ENCODE measurements around the gene PZP.
"Not testable (repeated sequence)": the region's sequence is repeated elsewhere in the genome, so short reads cannot be mapped to it uniquely, and the experiment has no call there.

Gene PZP

DNA sequence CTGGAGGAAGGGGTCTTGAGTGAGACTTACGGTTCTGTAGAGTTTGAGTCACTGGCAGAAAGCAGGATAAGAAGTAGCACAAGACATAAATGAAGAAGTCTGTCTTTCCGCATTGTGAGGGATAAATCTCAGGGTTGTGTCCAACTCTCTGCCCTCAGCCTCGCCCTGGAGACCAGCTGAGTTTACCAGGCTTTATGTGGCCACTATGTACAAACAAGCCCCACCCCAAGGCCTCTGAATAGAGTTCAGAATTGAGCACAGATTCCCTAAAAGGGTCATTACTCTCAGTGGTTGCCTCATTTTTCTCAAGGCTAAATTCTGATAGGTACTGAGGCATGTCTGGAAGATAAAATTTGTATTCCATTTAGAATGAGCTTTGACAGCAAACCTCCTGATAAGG lies at the start of gene PZP:
Gene PZP (minus strand): TSS at position 167 of the 400 bp plus-strand sequence. CDS start 54 bp downstream, at position 113.
- no peak for DNase-seq

DNA sequence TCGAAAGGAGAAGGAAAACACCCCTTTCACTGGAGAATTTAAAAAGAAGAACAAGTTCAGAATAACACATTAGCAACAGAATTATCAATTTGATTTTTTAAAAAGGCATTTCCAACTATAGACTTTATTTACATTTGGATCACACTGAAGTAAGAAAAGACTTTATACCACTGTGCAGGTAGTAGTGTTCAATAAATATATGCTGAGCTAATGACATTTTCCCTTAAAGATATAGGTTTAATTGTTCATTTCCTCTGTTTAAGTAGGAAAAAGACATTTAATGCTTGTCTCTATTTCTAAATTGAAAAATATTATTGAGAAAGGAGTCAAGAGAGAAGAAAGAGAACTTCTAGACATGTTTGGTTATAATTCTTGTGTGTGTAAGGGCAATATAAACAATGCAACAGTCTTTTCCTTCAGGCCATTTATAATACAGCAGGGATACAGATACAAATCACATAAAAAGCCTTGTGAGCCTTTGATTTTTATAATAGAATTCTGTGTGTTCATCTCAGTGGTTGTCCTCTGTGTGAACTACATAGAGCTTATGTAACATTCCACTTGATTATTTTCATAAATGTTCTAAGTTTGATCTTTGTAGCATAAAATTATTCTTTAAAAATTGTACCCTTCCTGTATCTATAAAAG lies 48.7 kb upstream of the PZP start:
- no peak for DNase-seq

DNA sequence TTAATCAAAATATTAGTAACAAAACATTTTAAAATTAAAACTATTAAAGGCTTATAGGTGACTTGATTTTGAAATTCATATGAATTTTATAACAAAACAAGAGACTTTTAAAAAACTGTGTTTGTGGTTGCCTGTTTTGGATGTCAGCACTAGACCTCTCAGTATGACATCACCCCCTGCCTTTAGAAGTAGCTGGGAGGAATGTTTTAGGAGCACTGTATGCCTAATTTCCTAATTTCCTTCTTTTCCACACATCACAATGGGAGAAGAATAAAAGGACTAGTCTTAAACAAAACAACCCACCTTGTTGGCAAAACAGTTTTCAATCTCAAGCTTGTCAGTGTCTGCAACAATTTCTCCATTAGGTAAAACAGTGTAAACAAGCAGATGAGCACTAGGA lies 48.1 kb upstream of the PZP start:
- no peak for DNase-seq

DNA sequence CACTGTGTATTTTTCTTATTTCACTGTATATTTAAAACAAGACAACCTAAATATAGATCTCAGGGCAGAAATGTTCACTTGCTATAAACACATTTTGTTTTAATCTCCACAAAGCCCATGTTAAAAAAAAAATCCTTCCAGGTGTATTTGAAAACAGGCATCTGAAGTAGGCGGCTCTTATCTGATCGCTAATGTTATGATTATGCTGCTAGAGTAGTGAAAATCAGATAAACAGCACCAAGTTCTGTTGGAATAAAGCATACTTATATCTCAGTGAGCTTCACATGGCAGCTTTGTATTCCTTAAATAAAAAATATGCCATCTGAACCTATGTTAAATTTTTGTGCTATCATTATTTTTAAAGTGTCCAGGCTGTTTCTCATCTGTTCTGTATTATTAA lies 47.6 kb upstream of the PZP start:
- DNase-seq: no peak

DNA sequence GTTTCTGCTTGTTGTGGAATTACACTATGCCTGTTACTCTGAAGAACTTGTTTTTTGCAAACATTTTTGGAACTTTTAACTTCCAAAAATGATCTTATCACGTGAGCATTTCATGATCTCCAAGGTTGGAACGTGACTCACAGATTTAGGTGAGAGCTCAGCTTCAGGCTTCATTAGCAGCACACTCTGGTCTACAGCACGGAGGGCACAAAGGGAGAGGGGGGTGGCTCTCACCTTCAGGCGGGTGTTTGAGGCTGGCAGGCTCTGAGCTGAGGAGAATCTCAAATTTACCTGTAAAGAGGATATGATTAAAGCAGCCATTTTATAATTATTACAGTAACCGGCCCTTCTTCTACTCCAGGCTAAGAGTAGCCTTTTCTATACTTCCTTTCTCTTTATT lies 45.3 kb upstream of the PZP start:
- no peak for DNase-seq

DNA sequence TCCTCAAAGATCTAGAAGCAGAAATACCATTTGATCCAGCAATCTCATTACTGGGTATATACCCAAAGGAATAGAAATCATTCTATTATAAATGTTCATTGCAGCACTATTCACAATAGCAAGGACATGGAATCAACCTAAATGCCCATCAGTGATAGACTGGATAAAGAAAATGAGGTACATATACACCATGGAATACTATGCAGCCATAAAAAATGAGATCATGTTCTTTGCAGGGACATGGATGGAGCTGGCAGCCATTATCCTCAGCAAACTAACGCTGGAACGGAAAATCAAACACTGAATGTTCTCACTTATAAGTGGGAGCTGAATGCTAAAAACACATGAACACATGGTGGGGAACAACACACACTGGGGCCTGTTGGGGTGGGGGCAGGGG lies 44.6 kb upstream of the PZP start:
- DNase-seq: not testable (repeated sequence)

DNA sequence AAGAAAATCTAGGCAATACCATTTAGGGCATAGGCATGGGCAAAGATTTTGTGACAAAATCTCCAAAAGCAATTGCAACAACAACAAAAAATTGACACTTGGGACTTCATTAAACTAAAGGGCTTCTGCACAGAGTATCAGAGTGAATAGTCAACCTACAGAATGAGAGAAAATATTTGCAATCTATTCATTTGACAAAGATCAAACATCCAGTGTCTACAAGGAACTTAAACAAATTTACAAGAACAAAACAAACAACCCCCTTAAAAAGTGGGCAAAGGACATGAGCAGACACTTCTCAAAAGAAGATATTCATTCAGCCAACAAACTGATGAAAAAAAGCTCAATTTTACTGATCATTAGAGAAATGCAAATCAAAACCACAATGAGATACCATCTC lies 44.1 kb upstream of the PZP start:
- DNase-seq: no peak

DNA sequence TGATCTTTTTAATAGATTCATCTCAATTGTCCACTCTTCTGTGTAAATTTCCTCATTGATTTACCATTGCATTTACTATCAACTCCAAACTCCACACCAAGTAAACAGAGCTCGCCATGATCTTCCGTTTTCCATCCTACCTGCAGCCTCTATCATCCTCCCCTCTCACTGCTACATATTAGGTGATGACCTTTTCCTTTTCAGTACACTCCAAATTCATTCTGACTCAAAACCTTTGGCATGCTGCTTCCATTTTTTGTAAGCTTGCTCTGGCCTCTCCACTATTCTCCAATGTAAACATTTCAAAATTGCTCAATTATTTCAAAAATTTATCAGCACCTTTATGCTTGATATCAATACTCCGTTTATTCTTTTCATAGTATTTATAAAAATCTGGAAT lies 40.2 kb upstream of the PZP start:
- DNase-seq: no peak

DNA sequence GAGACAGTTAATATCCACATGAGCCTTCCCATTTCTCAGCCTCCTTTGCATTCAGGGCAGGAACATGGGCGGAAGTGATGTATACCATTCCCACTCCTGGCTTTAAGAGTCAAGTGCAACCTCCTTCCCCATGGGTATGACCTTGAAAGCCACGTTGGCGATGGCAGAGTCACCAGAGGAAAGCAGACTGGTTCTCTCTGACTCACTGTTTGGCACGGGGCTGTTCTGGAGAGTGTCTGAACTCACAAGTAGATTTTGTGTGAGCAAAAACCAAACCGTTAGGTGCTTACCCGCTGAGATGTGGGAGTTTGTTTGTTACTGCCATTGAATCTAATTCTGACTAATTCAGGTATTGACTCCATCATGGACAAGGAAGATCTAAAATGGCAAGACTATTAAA lies 36.7 kb upstream of the PZP start:
- no peak for DNase-seq

DNA sequence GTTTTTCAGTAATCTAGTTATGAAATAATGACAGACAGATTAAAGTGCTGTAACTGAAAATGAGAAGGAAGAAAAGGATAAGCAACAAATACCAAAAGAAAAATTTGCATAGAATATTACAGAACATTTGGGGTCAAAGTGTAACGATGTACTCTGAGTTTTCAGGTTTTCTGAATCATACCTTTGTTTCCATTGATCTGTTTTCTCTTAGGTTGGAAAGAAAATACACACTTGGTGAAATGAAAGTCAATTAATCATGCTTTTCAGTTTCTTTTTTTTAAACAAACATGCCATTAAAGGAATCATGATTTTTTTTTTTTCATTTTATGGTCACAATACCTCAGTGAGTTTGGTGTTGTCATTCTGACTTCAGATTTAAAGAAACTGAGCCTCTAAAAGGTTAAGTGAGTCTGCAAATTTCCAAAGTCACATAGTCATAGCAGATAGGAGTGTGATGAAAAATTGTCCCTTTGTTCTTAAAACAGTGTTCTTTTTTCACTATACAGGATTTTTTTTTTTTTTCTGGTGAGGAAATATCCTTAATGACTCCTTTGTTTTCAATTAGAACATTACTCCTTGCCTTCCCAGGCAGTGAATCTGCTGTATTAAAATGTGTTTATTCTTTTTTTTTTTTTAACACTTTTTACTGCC lies 35.9 kb upstream of the PZP start:
- DNase-seq: no peak

DNA sequence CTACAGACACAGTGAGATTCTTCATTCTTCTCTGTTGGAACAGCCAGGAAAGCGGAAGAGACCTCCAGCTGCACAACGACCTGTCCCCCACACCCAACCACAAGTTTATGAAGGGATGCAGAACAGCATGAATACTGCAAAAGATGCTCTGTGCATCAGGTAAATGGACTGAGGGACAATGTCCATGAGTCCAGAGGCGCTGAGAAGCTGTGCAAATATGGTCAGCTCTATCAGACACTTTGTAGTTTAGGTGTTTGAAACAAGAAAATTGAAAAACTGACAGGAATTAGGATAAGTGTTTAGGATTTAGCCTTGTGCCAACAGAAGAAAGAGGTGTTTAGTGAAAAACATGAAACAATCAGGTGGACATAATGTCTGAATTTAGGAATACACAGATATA lies 33.1 kb upstream of the PZP start:
- DNase-seq: no peak

DNA sequence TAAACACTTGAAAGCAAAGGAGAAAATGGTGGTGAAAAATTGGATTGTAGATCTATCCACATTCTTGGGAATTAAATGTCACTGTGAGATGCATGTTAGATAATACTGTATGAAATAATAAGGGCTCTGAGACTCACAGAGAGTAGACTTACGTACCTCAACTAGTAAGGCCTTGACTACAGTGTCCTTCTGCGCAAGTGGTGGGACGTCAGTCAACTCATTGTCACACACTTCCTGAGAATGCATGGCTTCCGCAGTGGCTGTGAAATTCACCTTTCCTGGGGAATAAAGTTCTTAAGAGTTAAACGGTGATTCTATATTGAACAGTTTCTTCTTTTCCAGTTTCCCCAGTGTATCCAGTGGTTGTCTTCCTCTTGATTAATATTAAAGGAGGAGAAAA lies 32.6 kb upstream of the PZP start:
- DNase-seq: no peak

DNA sequence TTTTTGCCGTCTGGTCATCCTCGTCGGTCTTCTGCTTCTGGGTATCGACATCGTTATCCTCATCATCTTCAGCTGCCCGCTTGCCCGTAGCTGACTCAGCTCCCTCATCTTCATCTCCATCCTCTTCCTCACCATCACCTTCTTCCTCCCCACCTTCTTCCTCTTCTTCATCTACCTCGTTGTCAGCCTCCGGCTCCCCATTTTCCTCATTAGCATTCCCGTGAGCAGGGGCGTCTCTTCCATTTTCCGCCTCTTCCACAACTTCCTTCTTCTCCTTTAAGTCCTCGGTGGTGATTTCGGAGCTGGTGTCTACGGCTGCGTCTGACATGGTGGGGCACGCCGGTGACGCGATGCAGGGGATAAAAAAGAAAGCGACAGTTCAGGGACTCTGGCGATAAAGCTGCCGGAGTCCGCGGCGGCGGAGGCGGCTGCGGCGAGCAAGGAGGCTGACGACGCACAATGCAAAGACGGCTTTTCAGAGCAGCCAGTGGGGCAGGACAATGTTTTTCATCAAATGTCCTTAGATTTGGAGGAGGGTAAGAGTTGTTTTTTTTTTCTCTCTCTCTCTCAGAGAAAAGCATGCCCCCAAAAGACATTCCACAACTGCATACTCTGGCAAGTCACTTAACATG lies 31.9 kb upstream of the PZP start:
- not testable (repeated sequence) for DNase-seq

DNA sequence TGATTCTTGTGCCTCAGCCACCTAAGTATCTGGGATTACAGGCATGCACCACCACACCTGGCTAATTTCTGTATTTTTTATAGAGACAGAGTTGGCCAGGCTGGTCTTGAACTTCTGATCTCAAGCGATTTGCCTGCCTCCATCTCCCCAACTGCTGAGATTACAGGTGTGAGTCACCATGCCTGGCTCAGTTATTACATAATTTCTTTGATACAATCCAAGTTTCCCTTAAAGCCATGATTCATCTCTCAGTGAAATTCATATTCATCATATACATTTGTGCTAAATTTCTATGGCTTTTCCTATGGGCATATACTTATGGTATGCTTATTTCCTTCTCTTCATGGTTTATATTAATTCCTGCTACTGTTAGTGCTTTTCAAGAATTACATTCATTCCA lies 29.1 kb upstream of the PZP start:
- DNase-seq: no peak

DNA sequence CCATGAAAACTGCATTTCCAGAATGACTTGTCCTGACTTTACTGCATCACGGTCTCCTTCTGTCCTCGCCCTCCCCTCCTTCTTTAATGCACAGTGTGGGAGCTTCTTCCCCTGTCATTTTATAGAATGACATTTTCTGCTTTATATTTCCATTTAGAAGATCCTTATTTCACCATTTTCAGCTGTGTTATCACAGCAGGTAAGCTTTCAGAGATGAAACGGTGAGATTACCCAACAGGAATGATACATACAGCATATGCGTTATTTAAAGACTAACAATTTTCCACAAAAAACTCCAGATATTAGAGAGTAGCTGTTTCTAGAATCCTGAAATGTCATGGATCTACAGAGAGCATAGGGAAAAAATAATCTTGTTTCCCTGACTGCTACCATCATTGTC lies 27.3 kb upstream of the PZP start:
- DNase-seq: no peak

DNA sequence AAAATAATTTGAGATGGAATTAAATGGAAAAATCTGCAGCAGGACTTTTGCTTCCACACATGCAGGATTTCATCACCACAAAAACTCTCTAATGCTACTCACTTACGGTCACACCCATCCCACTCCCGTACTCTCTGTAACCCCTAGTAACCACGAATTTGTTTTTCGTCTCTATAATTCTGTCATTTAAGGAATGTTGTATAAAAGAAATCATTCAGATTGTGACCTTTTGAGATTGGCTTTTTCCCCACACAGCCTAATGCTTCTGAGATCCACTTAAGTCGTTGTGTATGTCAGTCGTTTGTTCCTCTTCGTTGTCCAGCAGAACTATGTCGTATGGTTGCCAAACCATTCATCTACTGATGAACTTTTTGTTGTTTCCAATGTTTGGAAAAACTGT lies 19.8 kb upstream of the PZP start:
- no peak for DNase-seq

DNA sequence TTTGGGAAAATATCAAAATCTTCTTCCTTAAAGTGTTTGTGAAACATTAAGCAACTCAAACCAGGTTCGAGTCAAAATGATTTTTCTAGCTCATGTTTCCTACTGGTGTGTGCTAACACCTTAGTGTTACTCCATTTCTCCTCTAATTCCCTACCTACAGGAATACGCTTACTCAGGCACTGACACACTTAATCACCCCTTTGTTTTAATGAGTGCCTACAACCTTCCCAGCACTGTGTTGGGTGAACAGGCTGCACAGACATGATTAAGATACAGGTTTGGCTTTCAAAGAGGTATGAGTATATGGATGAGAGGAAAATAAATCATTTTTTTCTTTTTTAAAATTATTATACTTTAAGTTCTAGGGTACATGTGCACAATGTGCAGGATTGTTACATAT lies 15.6 kb upstream of the PZP start:
- DNase-seq: no peak

DNA sequence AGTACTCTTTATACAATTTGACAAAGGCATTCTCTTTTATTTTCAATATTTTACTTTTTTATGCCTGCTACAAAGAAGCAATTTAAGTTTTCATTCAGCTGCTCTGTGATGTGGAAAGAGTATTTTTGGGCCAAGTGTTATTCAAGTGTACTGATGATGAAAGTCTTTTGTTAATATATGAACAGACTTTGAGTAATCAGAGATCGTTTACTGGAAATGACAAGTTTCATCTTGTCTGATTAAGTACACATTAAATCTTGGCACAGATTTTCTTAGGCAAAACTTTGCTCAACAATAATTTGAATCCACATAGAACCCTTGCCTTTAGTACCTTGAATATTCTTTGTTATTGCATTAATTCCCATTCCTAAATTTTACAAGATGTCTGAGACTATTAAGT lies 13.3 kb upstream of the PZP start:
- DNase-seq: no peak

DNA sequence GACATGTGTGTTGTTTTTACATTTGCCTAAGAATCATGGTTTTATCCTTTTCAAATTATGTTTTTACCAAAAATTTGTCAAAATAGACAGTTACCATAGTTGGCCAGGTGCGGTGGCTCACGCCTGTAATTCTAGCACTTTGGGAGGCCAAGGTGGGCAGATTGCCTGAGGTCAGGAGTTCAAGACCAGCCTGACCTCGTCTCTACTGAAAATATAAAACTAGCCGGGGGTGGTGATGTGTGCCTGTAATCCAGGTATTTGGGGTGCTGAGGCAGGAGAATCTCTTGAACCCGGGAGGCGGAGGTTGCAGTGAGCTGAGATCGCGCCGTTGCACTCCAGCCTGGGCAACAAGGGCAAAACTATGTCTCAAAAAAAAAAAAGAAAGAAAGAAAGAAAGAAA lies 12.8 kb upstream of the PZP start:
- DNase-seq: not testable (repeated sequence)

DNA sequence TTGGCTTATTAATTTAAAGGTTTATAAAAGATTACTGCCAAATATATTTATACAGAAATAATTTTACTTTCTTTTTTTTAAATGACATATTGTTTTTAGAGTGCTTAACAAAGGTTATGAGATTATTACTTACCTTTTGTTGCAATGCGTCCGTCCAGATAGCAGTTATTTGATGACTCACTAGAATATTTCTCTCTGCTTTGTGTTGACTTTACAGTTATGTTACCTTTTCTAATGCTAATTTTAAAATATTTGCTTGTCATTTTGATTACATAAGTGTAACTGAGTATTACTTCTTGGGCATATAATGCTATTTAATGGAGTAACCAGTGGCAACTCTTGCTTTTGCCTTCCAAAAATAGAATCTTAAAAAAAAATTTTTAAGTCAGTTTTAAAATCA lies 6.3 kb upstream of the PZP start:
- no peak for DNase-seq

DNA sequence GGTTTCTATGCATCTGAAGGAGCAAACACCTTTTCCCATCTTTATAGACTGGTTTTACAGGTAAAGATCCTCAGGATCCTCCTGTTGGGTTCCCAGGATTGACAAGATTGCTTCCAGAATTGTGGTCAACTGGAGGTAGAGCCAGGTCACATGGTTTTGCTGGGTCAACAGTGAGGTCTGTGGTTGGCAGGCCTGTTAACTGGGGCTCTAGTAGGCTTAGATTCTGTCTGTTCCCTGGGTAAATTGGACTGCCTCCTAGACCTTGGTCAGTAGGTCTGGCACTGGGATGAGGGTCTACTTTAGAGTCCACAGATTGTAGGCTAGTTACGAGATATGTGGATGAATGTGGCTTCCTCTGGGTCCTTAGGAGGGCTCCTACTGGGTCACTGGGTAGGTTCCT lies 3.5 kb upstream of the PZP start:
- no peak for DNase-seq

DNA sequence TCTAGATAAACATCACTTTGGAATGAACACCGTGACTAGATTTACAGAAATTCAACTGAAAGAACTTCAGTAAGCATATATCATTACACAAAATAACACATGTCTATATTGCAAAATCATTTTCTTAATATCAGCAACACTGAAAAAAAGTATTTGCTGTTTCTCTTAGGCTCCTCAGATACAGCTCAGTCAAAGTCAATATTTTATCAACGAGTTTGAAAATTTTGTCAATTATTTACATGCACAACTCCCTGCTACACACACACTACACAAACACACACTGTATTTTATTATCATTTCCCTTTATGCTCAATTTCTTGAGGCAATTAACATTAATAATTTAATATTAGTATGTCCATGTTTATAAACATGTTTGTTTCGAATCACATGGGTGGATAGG lies 3.8 kb downstream of the PZP start:
- DNase-seq: no peak

DNA sequence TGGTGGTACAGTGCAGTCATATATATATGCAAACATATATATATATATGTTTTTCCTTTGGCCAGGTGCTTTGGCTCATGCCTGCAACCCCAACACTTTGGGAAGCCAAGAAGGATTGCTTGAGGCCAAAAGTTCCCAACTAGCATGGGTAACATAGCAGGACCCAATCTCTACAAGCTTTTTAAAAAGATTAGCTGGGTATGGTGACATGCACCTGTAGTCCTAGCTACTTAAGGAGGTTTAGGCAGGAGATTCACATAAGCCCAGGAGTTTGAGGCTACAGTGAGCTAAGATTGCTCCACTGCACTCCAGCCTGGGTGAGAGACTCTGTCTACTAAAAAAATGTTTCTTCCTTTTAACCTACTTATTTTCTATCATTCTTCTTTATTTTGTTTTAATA lies 10.2 kb downstream of the PZP start:
- no peak for DNase-seq

DNA sequence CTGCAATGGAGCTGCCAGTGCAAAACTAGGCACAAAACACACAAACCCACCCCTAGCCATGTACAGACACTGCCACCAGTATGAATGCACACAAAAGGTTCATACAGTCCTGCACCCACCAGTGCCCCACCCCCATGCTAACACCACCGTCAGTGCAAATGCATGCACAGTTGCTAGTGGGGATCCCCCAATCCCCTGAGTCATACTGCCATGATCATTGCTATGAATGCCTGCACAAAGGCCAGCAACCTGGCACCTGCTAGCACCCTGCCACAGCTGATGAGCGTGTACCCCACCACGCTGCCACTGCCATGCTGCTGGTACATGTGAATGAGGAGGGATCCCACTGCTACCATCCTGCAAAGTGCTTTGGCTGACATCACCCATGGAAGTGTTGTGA lies 23.9 kb downstream of the PZP start:
- DNase-seq: no peak

DNA sequence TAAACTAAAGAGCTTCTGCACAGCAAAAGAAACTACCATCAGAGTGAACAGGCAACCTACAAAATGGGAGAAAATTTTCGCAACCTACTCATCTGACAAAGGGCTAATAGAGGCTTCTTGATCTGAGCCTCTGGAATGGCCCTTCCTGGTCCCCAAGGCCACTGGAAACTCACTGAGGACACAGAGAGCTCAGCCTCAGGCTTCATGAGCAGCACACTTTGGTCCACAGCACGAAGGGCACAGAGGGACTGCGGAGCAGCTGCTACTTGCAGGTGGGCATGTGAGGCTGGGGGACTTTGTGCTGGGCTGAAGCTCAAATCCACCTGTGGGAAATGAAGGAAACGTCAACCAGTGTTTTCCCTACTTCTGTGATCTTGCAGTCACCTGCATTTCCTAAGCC lies 27.4 kb downstream of the PZP start:
- no peak for DNase-seq

Measured in MV-4-11 (cell line).